K562 (cell line): ENCODE measurements around the gene RUSC1. TPM values are rescaled to one million over a fixed set of nuclear protein-coding genes. Genes with fewer than 3 reads are reported as not detected.

Experiments
- FOS ChIP-seq: IDR thresholded peaks from 3 replicates; pipeline ENCODE4 v1.6.1; 2011; ENCODE audit not compliant: insufficient read length; ENCODE audit errors: extremely low read depth
- ILF3 ChIP-seq: fragments of 450-650 bp; IDR thresholded peaks from 2 replicates; pipeline ENCODE4 v1.6.1; 2018; ENCODE audit warnings: antibody characterized with exemption, mild to moderate bottlenecking, moderate library complexity, borderline replicate concordance
- JUN ChIP-seq, 2 experiments: sonication (generic) in 1 of 2; formaldehyde crosslinking in 1 of 2; IDR thresholded peaks; 2 replicates each; pipeline versions ENCODE4 v1.6.1 to v1.8.0; 2012 to 2022; ENCODE audit warnings: borderline replicate concordance in 2 of 2, mild to moderate bottlenecking in 2 of 2, improper control_type of control experiment in 1 of 2, low read depth in 1 of 2, low read length in 1 of 2, missing genetic modification reagents in 1 of 2
- JUNB ChIP-seq: fragments of 450-650 bp; formaldehyde crosslinking; conservative IDR thresholded peaks from 2 replicates; pipeline ENCODE4 v1.4.0; 2020; ENCODE audit warnings: mild to moderate bottlenecking
- KAT8 ChIP-seq: fragments of 450-650 bp; IDR thresholded peaks from 2 replicates; pipeline ENCODE4 v1.6.1; 2016; ENCODE audit warnings: low read depth, mild to moderate bottlenecking
- MTA1 ChIP-seq: fragments of 450-650 bp; IDR thresholded peaks from 2 replicates; pipeline ENCODE4 v1.6.1; 2017; ENCODE audit warnings: borderline replicate concordance
- NELFE ChIP-seq: IDR thresholded peaks from 2 replicates; pipeline ENCODE4 v1.6.1; 2011; ENCODE audit warnings: mild to moderate bottlenecking; ENCODE audit not compliant: insufficient read depth, insufficient read length
- SMARCE1 ChIP-seq: fragments of 450-650 bp; IDR thresholded peaks from 2 replicates; pipeline ENCODE4 v1.7.1; 2016; ENCODE audit warnings: mild to moderate bottlenecking
- STAG1 ChIP-seq: sonication (generic); formaldehyde crosslinking; IDR thresholded peaks from 2 replicates; pipeline ENCODE4 v1.5.0; 2020; ENCODE audit warnings: missing genetic modification reagents, borderline replicate concordance
- YY1 ChIP-seq, 3 experiments: IDR thresholded peaks; 2 replicates each; pipeline ENCODE4 v1.6.1; 2011; ENCODE audit warnings: low read length in 2 of 3, mild to moderate bottlenecking in 2 of 3, moderate library complexity in 2 of 3, borderline replicate concordance in 1 of 3, control low read depth in 1 of 3, low read depth in 1 of 3; ENCODE audit not compliant: insufficient read depth in 3 of 3, insufficient replicate concordance in 2 of 3, control insufficient read depth in 1 of 3, insufficient read length in 1 of 3; ENCODE audit errors: extremely low read depth in 1 of 3
- ZNF695 ChIP-seq: fragments of 450-650 bp; formaldehyde crosslinking; IDR thresholded peaks from 2 replicates; pipeline ENCODE4 v1.4.0; 2020; ENCODE audit warnings: mild to moderate bottlenecking, moderate library complexity
- polyA plus RNA-seq, 8 experiments: library from polyadenylated mRNA; depleted of rRNA in 4 of 8; stranded (reverse) in 5 of 8; unstranded in 3 of 8; fragments of >200 nt; fragmentation: Nextera tagmentation in 2 of 8; fragmentation: Illumina TruSeq in 1 of 8; extraction: Ambion mirVana in 2 of 8; extraction: Trizol in 1 of 8; gene quantifications; 2 replicates each; pipeline versions ENCODE4 v1.2.1 to v1.2.3, GENCODE V29; 2011 to 2014; ENCODE audit warnings: inconsistent platforms in 1 of 8, missing spikeins in 1 of 8
- total RNA-seq, 7 experiments: library from RNA; depleted of rRNA in 6 of 7; stranded (reverse); fragments of >200 nt in 6 of 7; fragmentation: Illumina TruSeq in 2 of 7; extraction: Trizol in 2 of 7; gene quantifications; 2 replicates each; pipeline versions ENCODE4 v1.2.1 to v1.2.3, GENCODE V29; 2011 to 2021; ENCODE audit warnings: low replicate concordance in 1 of 7
- TF ChIP-seq, protein P1 (sequence below): fragments of 450-650 bp; IDR thresholded peaks from 2 replicates; pipeline ENCODE4 v1.6.1; 2016; ENCODE audit warnings: low read depth
- TF ChIP-seq, protein P2 (sequence below), 2 experiments: fragments of 450-650 bp; IDR thresholded peaks; 2 replicates each; pipeline ENCODE4 v1.6.1; 2018; ENCODE audit warnings: mild to moderate bottlenecking in 2 of 2, low read depth in 1 of 2; ENCODE audit not compliant: partially characterized antibody in 2 of 2

Gene RUSC1
- total and polyA plus RNA-seq, 9 of the 15 experiments (the other 6 are each of a cell fraction or from before 2014, with no cell fraction given): 5.7 to 68.3 (median 33.6) TPM

DNA sequence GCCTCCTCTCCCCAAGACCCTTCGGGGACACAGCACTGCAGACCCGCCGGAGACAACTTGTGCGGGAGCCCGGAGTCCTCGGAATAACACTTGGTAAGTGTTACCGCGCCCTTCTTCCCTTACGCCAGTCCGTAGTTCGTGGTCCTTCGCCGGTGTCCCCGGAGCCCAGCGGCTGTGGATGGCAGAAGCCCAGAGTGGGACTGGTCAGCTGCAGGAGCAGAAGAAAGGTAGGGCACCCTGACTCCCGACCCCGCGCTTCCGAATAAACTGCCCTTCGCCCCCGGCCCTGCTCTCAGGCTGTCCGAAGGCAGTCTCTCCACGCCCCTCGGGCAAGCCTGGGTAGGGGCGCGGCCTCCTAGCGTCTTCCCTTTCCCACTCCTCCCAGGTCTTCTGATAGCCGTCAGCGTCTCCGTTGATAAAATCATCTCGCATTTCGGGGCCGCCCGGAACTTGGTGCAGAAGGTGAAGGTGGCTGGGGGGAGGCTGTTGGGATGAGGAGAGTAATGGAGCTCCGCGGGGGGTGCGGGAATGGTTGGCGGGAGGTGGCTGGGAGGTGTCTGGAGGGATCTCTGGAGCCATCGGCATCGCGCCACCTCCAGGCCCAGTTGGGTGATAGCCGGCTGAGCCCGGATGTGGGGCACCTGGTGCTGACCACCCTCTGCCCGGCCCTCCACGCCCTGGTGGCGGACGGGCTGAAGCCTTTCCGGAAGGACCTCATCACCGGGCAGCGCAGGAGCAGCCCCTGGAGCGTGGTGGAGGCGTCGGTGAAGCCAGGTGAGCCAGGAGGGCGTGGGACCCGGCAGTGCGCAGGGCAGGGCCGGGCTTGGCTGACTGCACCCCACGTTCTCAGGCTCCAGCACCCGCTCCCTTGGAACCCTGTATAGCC is 4.3 kb downstream of the RUSC1 start (continued):
- TF ChIP-seq, protein P1, sequence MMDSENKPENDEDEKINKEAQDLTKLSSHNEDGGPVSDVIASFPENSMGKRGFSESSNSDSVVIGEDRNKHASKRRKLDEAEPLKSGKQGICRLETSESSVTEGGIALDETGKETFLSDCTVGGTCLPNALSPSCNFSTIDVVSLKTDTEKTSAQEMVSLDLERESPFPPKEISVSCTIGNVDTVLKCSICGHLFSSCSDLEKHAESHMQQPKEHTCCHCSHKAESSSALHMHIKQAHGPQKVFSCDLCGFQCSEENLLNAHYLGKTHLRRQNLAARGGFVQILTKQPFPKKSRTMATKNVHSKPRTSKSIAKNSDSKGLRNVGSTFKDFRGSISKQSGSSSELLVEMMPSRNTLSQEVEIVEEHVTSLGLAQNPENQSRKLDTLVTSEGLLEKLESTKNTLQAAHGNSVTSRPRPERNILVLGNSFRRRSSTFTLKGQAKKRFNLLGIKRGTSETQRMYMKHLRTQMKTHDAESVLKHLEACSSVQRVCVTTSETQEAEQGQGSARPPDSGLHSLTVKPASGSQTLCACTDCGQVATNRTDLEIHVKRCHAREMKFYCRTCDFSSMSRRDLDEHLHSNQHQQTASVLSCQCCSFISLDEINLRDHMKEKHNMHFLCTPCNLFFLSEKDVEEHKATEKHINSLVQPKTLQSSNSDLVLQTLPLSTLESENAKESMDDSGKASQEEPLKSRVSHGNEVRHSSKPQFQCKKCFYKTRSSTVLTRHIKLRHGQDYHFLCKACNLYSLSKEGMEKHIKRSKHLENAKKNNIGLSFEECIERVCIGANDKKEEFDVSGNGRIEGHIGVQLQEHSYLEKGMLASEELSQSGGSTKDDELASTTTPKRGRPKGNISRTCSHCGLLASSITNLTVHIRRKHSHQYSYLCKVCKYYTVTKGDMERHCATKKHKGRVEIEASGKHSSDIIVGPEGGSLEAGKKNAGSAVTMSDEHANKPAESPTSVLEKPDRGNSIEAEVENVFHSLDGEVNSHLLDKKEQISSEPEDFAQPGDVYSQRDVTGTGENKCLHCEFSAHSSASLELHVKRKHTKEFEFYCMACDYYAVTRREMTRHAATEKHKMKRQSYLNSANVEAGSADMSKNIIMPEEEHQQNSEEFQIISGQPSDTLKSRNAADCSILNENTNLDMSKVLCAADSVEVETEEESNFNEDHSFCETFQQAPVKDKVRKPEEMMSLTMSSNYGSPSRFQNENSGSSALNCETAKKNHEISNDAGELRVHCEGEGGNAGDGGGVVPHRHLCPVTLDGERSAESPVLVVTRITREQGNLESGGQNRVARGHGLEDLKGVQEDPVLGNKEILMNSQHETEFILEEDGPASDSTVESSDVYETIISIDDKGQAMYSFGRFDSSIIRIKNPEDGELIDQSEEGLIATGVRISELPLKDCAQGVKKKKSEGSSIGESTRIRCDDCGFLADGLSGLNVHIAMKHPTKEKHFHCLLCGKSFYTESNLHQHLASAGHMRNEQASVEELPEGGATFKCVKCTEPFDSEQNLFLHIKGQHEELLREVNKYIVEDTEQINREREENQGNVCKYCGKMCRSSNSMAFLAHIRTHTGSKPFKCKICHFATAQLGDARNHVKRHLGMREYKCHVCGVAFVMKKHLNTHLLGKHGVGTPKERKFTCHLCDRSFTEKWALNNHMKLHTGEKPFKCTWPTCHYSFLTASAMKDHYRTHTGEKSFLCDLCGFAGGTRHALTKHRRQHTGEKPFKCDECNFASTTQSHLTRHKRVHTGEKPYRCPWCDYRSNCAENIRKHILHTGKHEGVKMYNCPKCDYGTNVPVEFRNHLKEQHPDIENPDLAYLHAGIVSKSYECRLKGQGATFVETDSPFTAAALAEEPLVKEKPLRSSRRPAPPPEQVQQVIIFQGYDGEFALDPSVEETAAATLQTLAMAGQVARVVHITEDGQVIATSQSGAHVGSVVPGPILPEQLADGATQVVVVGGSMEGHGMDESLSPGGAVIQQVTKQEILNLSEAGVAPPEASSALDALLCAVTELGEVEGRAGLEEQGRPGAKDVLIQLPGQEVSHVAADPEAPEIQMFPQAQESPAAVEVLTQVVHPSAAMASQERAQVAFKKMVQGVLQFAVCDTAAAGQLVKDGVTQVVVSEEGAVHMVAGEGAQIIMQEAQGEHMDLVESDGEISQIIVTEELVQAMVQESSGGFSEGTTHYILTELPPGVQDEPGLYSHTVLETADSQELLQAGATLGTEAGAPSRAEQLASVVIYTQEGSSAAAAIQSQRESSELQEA: peak; percentile 50; the same call in 1 of the 2 replicates
- TF ChIP-seq SMARCE1: 0 out of 2 replicates have a peak, but pooled peaks have one; percentile 28
- no peak for TF ChIP-seq KAT8
- no peak for TF ChIP-seq JUNB
- no peak for TF ChIP-seq FOS
- no peak for TF ChIP-seq MTA1
- TF ChIP-seq STAG1 (CRISPR knock-in tag): 0 out of 2 replicates have a peak, but pooled peaks have one; percentile 24
- TF ChIP-seq NELFE: no peak
- TF ChIP-seq, protein P2, sequence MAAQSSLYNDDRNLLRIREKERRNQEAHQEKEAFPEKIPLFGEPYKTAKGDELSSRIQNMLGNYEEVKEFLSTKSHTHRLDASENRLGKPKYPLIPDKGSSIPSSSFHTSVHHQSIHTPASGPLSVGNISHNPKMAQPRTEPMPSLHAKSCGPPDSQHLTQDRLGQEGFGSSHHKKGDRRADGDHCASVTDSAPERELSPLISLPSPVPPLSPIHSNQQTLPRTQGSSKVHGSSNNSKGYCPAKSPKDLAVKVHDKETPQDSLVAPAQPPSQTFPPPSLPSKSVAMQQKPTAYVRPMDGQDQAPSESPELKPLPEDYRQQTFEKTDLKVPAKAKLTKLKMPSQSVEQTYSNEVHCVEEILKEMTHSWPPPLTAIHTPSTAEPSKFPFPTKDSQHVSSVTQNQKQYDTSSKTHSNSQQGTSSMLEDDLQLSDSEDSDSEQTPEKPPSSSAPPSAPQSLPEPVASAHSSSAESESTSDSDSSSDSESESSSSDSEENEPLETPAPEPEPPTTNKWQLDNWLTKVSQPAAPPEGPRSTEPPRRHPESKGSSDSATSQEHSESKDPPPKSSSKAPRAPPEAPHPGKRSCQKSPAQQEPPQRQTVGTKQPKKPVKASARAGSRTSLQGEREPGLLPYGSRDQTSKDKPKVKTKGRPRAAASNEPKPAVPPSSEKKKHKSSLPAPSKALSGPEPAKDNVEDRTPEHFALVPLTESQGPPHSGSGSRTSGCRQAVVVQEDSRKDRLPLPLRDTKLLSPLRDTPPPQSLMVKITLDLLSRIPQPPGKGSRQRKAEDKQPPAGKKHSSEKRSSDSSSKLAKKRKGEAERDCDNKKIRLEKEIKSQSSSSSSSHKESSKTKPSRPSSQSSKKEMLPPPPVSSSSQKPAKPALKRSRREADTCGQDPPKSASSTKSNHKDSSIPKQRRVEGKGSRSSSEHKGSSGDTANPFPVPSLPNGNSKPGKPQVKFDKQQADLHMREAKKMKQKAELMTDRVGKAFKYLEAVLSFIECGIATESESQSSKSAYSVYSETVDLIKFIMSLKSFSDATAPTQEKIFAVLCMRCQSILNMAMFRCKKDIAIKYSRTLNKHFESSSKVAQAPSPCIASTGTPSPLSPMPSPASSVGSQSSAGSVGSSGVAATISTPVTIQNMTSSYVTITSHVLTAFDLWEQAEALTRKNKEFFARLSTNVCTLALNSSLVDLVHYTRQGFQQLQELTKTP (IDR thresholded peaks at IDR 0.05; ENCODE audit: low read depth in 1 of 2, partially characterized antibody in 2 of 2): no peak
- TF ChIP-seq YY1 (IDR thresholded peaks at IDR 0.05; ENCODE audit: borderline replicate concordance in 1 of 3, control insufficient read depth in 1 of 3, extremely low read depth in 1 of 3, insufficient read depth in 3 of 3, insufficient read length in 1 of 3, insufficient replicate concordance in 2 of 3, low read depth in 1 of 3, low read length in 2 of 3): peak in 2 of 3 experiments; percentile 13 to 16
- TF ChIP-seq ILF3: no peak
- TF ChIP-seq ZNF695 (CRISPR knock-in tag): no peak
- no peak for TF ChIP-seq JUN (IDR thresholded peaks at IDR 0.05; ENCODE audit: borderline replicate concordance, low read depth, low read length)
- no peak for TF ChIP-seq JUN (CRISPR knock-in tag; IDR thresholded peaks at IDR 0.05; ENCODE audit: borderline replicate concordance)
